ENCODE measurements around the gene HIF3A. TPM values are rescaled to one million over a fixed set of nuclear protein-coding genes. Genes with fewer than 3 reads are reported as not detected.
"Not testable (repeated sequence)": the region's sequence is repeated elsewhere in the genome, so short reads cannot be mapped to it uniquely, and the experiment has no call there.

HIF3A gene
- total RNA-seq, 5 donors from 2014 or later (not counting 1 experiment from before 2014, with no cell fraction given): 0.13 to 0.76 (median 0.26) TPM; not detected in 2

DNA sequence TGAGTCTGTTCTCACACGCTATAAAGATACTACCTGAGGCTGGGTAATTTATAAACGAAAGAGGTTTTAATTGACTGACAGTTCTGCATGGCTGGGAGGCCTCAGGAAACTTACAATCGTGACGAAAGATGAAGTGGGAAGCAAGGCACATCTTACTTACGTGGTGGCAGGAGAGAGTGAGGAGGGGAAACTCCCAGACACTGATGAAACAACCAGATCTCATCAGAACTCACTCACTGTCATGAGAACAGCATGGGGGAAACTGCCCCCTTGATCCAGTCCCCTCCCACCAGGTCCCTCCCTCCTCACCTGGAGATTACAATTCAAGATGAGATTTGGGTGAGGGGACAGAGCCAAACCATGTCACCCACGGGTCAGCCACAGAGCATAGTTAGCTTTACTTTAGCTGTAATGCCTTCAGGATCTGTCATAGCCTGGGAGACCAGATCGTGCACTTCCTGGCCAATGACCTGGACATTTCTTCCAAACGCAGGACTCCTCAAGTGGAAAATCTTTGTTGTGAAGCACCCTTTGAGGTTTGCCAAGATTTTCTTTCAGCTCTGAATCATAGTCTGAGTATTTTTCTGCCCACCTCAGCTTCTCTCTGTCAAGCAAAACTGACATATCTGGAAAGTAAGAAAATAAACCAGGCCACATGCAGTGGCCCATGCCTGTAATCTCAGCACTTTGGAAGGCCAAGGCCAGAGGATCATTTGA lies 25.2 kb upstream of the HIF3A start:
- WGBS (ENCODE audit: insufficient coverage): 41% methylated on average over 4 of the region's 8 CpGs
- Mint-ChIP-seq H3K4me1 (peaks cover 4 to 11% (median 6%) of the 10 kb centered on the region in 3 donors), H3K9me3 (no peaks in the 10 kb centered on the region), H3K36me3 (no peaks in the 10 kb centered on the region), H3K4me3 (no peak overlapping the region), H3K27me3 (peaks cover 39 to 52% of the 10 kb centered on the region in 2 donors), H3K27ac (no peak overlapping the region)
- Histone ChIP-seq H3K4me1 (ENCODE audit: control insufficient read depth in 1 of 2, extremely low read depth in 1 of 2, insufficient read depth in 2 of 2, low read length in 2 of 2) (peaks cover 0 to 3% of the 10 kb centered on the region in 2 experiments), H3K36me3 (ENCODE audit: control insufficient read depth in 2 of 2, extremely low read depth in 1 of 2, insufficient read depth in 1 of 2, low read length in 1 of 2) (no peaks in the 10 kb centered on the region), H3K4me3 (ENCODE audit: control insufficient read depth in 1 of 2, extremely low read depth in 1 of 2, low read length in 1 of 2) (no peak overlapping the region), H3K9me3 (no peaks in the 10 kb centered on the region), H3K27me3 (replicated peaks in 1 of 2; ENCODE audit: control insufficient read depth in 2 of 2, extremely low read depth in 1 of 2, insufficient read depth in 2 of 2, low read length in 1 of 2) (peaks cover 10 to 47% of the 10 kb centered on the region in 2 experiments), H3K27ac (ENCODE audit: low read length) (no peak overlapping the region)
- no peak for ATAC-seq (replicated peaks in 1 of 4)
- ChIA-PET POLR2A (no interaction called here), CTCF (no interaction called here)
- no peak for DNase-seq

DNA sequence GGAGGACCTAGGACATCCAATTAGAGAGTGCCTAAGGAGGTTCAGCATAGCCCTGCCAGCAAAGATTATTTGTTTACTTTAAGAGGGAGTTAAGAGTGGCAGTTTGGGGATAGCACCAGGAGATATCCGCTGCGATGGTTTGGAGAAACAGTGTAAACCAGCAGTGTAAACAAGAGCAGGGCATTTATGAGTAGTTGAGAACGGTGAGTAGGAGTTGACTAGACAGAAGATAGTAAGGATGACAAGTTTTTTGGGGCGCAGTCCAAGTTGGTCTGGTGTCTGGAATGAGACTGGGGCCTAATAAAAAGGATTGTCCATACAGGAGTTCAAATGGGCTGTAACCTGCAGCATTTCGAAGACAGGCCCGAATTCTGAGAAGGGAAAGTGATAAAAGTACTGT lies 22.9 kb upstream of the HIF3A start:
- POLR2A ChIA-PET; ATAC-seq (replicated peaks in 1 of 4); H3K4me1 Mint-ChIP-seq; DNase-seq; H3K36me3 Mint-ChIP-seq; H3K4me1 ChIP-seq (ENCODE audit: control insufficient read depth in 1 of 2, extremely low read depth in 1 of 2, insufficient read depth in 2 of 2, low read length in 2 of 2); H3K27ac Mint-ChIP-seq; CTCF ChIA-PET; H3K4me3 ChIP-seq (ENCODE audit: control insufficient read depth in 1 of 2, extremely low read depth in 1 of 2, low read length in 1 of 2); H3K9me3 ChIP-seq; H3K4me3 Mint-ChIP-seq; H3K36me3 ChIP-seq (ENCODE audit: control insufficient read depth in 2 of 2, extremely low read depth in 1 of 2, insufficient read depth in 1 of 2, low read length in 1 of 2); H3K9me3 Mint-ChIP-seq; H3K27ac ChIP-seq (ENCODE audit: low read length): not testable (repeated sequence)
- 78% methylated on average over 6 of the region's 6 CpGs for WGBS (ENCODE audit: insufficient coverage)
- peaks cover 10 to 42% of the 10 kb centered on the region in 2 experiments for H3K27me3 ChIP-seq (replicated peaks in 1 of 2; ENCODE audit: control insufficient read depth in 2 of 2, extremely low read depth in 1 of 2, insufficient read depth in 2 of 2, low read length in 1 of 2)
- H3K27me3 Mint-ChIP-seq: peaks cover 42 to 58% of the 10 kb centered on the region in 2 donors

DNA sequence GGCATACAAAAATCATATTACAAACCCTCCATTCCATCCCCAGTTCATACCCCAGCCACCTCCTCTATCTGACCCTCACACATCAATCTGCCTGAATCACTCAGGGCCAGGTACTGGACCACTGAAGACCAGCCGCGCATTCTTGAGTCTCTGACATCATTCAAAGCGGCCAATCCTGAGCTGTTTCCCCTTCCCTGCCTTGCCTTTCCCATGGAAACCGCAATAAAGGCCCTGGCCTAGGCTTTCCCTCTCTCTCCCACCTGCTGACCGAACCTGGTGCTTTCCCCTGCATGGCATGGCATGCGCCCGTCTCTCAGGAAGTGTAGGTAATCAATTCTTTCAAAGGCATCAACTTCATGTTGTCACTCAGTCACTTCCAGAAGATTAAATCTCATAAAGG lies 17.7 kb upstream of the HIF3A start:
- ATAC-seq (replicated peaks in 1 of 4) (no peak), DNase-seq (no peak)
- 64% methylated on average over 5 of the region's 7 CpGs for WGBS (ENCODE audit: insufficient coverage)
- H3K27ac ChIP-seq (ENCODE audit: low read length): no peak overlapping the region
- Mint-ChIP-seq H3K9me3 (no peaks in the 10 kb centered on the region), H3K27ac (no peak overlapping the region), H3K4me1 (no peaks in the 10 kb centered on the region), H3K36me3 (no peaks in the 10 kb centered on the region), H3K27me3 (peaks cover 24 to 34% of the 10 kb centered on the region in 2 donors), H3K4me3 (no peak overlapping the region)
- peaks cover 0 to 28% of the 10 kb centered on the region in 2 experiments for H3K27me3 ChIP-seq (replicated peaks in 1 of 2; ENCODE audit: control insufficient read depth in 2 of 2, extremely low read depth in 1 of 2, insufficient read depth in 2 of 2, low read length in 1 of 2)
- no peak overlapping the region for H3K4me3 ChIP-seq (ENCODE audit: control insufficient read depth in 1 of 2, extremely low read depth in 1 of 2, low read length in 1 of 2)
- no peaks in the 10 kb centered on the region for H3K9me3 ChIP-seq
- ChIA-PET CTCF (no interaction called here), POLR2A (no interaction called here)
- no peaks in the 10 kb centered on the region for H3K4me1 ChIP-seq (ENCODE audit: control insufficient read depth in 1 of 2, extremely low read depth in 1 of 2, insufficient read depth in 2 of 2, low read length in 2 of 2)
- no peaks in the 10 kb centered on the region for H3K36me3 ChIP-seq (ENCODE audit: control insufficient read depth in 2 of 2, extremely low read depth in 1 of 2, insufficient read depth in 1 of 2, low read length in 1 of 2)

DNA sequence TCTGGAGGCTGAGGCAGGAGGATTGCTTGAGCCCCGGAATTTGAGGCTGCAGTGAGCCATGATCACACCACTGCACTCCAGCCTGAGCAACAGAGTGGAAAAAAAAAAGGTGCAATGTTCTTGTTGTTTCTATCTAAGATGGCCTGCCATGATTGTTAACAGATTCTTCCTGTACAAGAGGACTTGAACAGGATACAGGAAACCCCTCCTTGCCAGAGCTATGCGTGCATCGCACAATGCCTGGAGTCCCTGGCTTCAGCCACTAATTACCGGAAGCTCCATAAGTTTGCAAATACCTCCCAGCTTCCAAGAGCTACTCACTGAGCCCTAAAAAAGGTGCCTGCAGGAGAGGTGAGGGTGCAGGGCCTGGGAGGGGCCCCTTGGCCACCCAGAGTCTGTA lies 13.1 kb upstream of the HIF3A start:
- H3K9me3 Mint-ChIP-seq: no peaks in the 10 kb centered on the region
- POLR2A ChIA-PET: no interaction called here

DNA sequence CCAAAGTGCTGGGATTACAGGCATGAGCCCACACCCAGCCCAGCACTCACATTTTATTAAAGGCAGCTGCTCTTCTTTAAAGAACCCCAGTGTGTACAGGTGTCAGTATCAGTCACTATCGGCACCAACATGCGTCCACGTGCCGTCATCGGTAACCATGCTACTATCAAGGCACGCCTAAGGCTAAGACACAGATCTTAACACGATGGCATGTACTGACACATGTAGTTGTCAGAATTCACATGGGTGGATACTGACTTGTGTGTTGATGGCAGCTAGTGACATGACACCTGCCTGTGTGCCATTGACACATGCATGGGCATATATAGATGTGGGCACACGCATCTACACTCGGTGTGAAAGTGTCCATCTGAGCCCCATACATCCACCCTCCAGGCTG lies 12.2 kb upstream of the HIF3A start:
- peaks cover 0 to 4% (median under 1%) of the 10 kb centered on the region in 3 donors for H3K9me3 Mint-ChIP-seq
- H3K27ac ChIP-seq (ENCODE audit: low read length): no peak overlapping the region
- no peaks in the 10 kb centered on the region for H3K4me1 ChIP-seq (ENCODE audit: control insufficient read depth in 1 of 2, extremely low read depth in 1 of 2, insufficient read depth in 2 of 2, low read length in 2 of 2)
- WGBS (ENCODE audit: insufficient coverage): 92% methylated on average over 7 of the region's 9 CpGs
- DNase-seq (no peak), ATAC-seq (replicated peaks in 1 of 4) (no peak)
- no peaks in the 10 kb centered on the region for H3K4me1 Mint-ChIP-seq
- no peaks in the 10 kb centered on the region for H3K36me3 Mint-ChIP-seq
- ChIA-PET CTCF (no interaction called here), POLR2A (no interaction called here)
- peaks cover 4 to 8% of the 10 kb centered on the region in 2 donors for H3K27me3 Mint-ChIP-seq
- H3K36me3 ChIP-seq (ENCODE audit: control insufficient read depth in 2 of 2, extremely low read depth in 1 of 2, insufficient read depth in 1 of 2, low read length in 1 of 2): no peaks in the 10 kb centered on the region
- H3K27ac Mint-ChIP-seq: no peak overlapping the region
- H3K4me3 Mint-ChIP-seq: no peak overlapping the region
- peaks cover 0 to 20% of the 10 kb centered on the region in 2 experiments for H3K27me3 ChIP-seq (replicated peaks in 1 of 2; ENCODE audit: control insufficient read depth in 2 of 2, extremely low read depth in 1 of 2, insufficient read depth in 2 of 2, low read length in 1 of 2)
- peaks cover 2% of the 10 kb centered on the region for H3K9me3 ChIP-seq
- H3K4me3 ChIP-seq (ENCODE audit: control insufficient read depth in 1 of 2, extremely low read depth in 1 of 2, low read length in 1 of 2): no peak overlapping the region

More for the DNA sequence above, 13.1 kb upstream of the HIF3A start:
- CTCF ChIA-PET: no interaction called here
- Mint-ChIP-seq H3K4me3 (no peak overlapping the region), H3K27ac (no peak overlapping the region), H3K27me3 (peaks cover 11 to 13% of the 10 kb centered on the region in 2 donors), H3K4me1 (no peaks in the 10 kb centered on the region), H3K36me3 (no peaks in the 10 kb centered on the region)
- Histone ChIP-seq H3K27ac (ENCODE audit: low read length) (no peak overlapping the region), H3K9me3 (no peaks in the 10 kb centered on the region), H3K4me1 (ENCODE audit: control insufficient read depth in 1 of 2, extremely low read depth in 1 of 2, insufficient read depth in 2 of 2, low read length in 2 of 2) (no peaks in the 10 kb centered on the region), H3K36me3 (ENCODE audit: control insufficient read depth in 2 of 2, extremely low read depth in 1 of 2, insufficient read depth in 1 of 2, low read length in 1 of 2) (no peaks in the 10 kb centered on the region), H3K4me3 (ENCODE audit: control insufficient read depth in 1 of 2, extremely low read depth in 1 of 2, low read length in 1 of 2) (no peak overlapping the region), H3K27me3 (replicated peaks in 1 of 2; ENCODE audit: control insufficient read depth in 2 of 2, extremely low read depth in 1 of 2, insufficient read depth in 2 of 2, low read length in 1 of 2) (peaks cover 0 to 22% of the 10 kb centered on the region in 2 experiments)
- no peak for DNase-seq
- WGBS (ENCODE audit: insufficient coverage): 61% methylated on average over 3 of the region's 4 CpGs
- ATAC-seq (replicated peaks in 1 of 4): no peak

DNA sequence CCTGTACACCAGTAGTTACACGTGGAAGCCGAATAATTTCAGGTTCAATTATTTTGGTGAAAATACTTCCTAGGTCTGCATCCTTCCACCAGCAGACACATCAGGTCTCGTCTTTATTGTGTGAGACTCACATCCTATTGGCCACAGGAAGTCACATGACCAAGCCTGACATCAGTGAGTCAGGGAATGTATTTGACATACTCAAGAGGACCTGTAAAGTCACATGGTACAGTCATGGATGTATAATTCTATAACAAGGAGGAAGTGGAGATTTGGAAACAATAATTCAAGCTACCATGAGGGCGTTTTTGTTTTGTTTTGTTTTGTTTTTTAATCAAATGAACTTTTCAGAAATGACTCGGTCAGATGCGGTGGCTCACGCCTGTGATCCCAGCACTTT lies 9.3 kb upstream of the HIF3A start:
- H3K4me3 Mint-ChIP-seq: no peak overlapping the region
- Histone ChIP-seq H3K27me3 (replicated peaks in 1 of 2; ENCODE audit: control insufficient read depth in 2 of 2, extremely low read depth in 1 of 2, insufficient read depth in 2 of 2, low read length in 1 of 2) (peaks cover 0 to 16% of the 10 kb centered on the region in 2 experiments), H3K36me3 (ENCODE audit: control insufficient read depth in 2 of 2, extremely low read depth in 1 of 2, insufficient read depth in 1 of 2, low read length in 1 of 2) (no peaks in the 10 kb centered on the region), H3K4me3 (ENCODE audit: control insufficient read depth in 1 of 2, extremely low read depth in 1 of 2, low read length in 1 of 2) (no peak overlapping the region), H3K9me3 (peaks cover 2% of the 10 kb centered on the region), H3K4me1 (ENCODE audit: control insufficient read depth in 1 of 2, extremely low read depth in 1 of 2, insufficient read depth in 2 of 2, low read length in 2 of 2) (no peaks in the 10 kb centered on the region), H3K27ac (ENCODE audit: low read length) (no peak overlapping the region)
- H3K36me3 Mint-ChIP-seq: no peaks in the 10 kb centered on the region
- no peak for DNase-seq
- H3K27ac Mint-ChIP-seq: no peak overlapping the region
- POLR2A ChIA-PET: no interaction called here
- no CpG with 5 or more reads among the region's 7 CpGs for WGBS (ENCODE audit: insufficient coverage)
- H3K4me1 Mint-ChIP-seq: no peaks in the 10 kb centered on the region
- CTCF ChIA-PET: no interaction called here
- peaks cover 4% of the 10 kb centered on the region in 2 donors for H3K27me3 Mint-ChIP-seq
- no peak for ATAC-seq (replicated peaks in 1 of 4)
- H3K9me3 Mint-ChIP-seq: peaks cover 4 to 10% (median 5%) of the 10 kb centered on the region in 3 donors

Data from T-cell (primary cell).